Measurements from ENCODE around the gene DYRK3. TPM values are rescaled to one million over a fixed set of nuclear protein-coding genes. Genes with fewer than 3 reads are reported as not detected.

The DYRK3 gene
- total RNA-seq, 1 donor from 2014 or later: 26.6 TPM

DNA sequence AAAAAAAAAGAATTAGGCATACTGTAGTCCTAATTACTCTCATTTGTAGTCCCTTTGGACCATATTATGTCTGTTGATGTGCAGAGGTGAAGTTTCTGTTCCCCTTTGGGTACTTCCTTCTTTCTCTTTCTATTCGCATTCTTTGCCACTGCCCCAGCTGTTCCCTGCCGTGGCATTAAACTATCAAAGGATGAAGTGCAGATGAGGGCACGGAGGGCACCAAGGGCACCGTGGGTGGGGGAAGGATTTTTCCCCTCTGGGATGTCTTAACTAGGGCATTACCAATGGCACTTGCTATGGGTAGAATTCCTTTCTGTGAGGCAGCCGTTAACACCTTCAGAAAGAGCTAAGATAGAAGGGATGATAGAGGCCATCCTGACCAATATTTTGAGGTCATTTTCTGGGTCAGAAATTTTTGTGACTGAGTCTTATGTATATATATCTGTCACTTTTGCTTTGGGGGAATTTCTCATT lies 44.4 kb downstream of the DYRK3 start:
- no peaks in the 10 kb centered on the region for H3K36me3 ChIP-seq
- no peak overlapping the region for H3K27ac ChIP-seq (replicated peaks)
- H3K4me1 ChIP-seq: peaks cover 50% of the 10 kb centered on the region
- DNase-seq: no peak
- intact Hi-C loops (cut with micrococcal nuclease): no loop called here
- H3K9me3 ChIP-seq (replicated peaks): no peaks in the 10 kb centered on the region
- no peak overlapping the region for H3K4me3 ChIP-seq
- TF ChIP-seq, protein P1, sequence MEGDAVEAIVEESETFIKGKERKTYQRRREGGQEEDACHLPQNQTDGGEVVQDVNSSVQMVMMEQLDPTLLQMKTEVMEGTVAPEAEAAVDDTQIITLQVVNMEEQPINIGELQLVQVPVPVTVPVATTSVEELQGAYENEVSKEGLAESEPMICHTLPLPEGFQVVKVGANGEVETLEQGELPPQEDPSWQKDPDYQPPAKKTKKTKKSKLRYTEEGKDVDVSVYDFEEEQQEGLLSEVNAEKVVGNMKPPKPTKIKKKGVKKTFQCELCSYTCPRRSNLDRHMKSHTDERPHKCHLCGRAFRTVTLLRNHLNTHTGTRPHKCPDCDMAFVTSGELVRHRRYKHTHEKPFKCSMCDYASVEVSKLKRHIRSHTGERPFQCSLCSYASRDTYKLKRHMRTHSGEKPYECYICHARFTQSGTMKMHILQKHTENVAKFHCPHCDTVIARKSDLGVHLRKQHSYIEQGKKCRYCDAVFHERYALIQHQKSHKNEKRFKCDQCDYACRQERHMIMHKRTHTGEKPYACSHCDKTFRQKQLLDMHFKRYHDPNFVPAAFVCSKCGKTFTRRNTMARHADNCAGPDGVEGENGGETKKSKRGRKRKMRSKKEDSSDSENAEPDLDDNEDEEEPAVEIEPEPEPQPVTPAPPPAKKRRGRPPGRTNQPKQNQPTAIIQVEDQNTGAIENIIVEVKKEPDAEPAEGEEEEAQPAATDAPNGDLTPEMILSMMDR (IDR thresholded peaks at IDR 0.05; ENCODE audit: borderline replicate concordance): no peak
- no peaks in the 10 kb centered on the region for H3K27me3 ChIP-seq (ENCODE audit: low read depth)

DNA sequence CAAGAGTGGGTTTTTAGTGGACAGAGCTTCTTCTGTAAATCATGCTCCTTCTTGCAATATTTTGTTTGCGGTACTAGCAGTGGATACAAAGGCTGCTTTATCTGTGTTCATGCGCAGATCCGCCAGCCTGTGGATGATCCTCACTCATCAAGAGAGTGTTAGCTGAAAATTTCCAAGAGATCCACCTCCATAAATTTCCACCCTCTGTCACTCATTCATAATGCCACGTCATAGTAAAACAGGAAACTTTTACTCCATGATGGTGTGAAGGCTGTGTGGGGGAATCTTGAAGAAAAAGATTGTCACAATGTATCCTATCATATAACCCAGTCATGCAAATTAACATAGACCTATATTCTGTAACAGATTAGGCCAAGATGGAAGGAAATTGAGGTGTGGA lies 44.9 kb downstream of the DYRK3 start:
- Histone ChIP-seq H3K9me3 (replicated peaks) (no peaks in the 10 kb centered on the region), H3K27ac (replicated peaks) (no peak overlapping the region), H3K36me3 (no peaks in the 10 kb centered on the region), H3K27me3 (ENCODE audit: low read depth) (no peaks in the 10 kb centered on the region), H3K4me3 (no peak overlapping the region), H3K4me1 (peaks cover 45% of the 10 kb centered on the region)
- TF ChIP-seq, protein P1 (IDR thresholded peaks at IDR 0.05; ENCODE audit: borderline replicate concordance): no peak
- DNase-seq: no peak
- intact Hi-C loops (cut with micrococcal nuclease): no loop called here

DNA sequence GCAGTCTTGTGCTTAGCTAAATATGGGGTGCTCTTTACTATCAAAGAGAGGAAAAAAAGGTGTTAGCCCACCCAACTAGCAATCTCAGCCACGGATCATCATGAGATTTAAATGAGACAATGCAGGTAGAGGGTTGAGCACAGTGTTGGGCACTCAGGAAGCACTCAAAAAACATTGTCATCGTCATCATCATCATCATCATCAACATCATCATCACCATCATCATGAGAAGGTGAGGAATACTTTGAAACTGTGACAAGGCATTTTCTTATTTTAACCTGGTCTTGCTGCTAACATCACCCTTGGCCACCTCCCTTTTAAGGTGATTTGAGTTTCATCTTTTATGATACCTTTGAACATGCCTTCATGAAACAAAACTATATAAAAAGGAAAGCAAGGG lies 46.0 kb downstream of the DYRK3 start:
- H3K27me3 ChIP-seq (ENCODE audit: low read depth): no peaks in the 10 kb centered on the region
- H3K4me3 ChIP-seq: no peak overlapping the region
- no peaks in the 10 kb centered on the region for H3K36me3 ChIP-seq
- peaks cover 44% of the 10 kb centered on the region for H3K4me1 ChIP-seq
- H3K9me3 ChIP-seq (replicated peaks): no peaks in the 10 kb centered on the region
- TF ChIP-seq, protein P1 (IDR thresholded peaks at IDR 0.05; ENCODE audit: borderline replicate concordance): no peak
- intact Hi-C loops (cut with micrococcal nuclease): no loop called here
- no peak overlapping the region for H3K27ac ChIP-seq (replicated peaks)
- DNase-seq: no peak

DNA sequence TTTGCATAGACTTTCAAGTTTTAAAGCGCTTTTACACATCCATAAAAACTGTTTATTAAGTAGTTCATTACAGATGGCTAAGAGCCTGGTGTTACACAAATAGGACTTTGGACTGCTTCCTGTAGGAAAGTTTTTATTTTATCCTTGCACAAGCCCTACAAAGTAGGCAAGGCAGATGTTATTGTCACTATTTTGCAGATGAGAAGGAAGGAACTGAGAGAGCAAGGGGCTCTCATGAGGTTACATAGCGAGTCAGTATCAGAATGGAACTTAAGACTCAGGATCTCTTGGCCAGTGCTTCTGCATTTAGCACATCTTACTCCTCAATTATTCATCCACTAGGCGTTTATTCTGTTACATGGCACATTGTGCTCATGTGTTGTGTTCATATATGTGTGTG lies 46.8 kb downstream of the DYRK3 start:
- intact Hi-C loops (cut with micrococcal nuclease): no loop called here
- peaks cover 44% of the 10 kb centered on the region for H3K4me1 ChIP-seq

DNA sequence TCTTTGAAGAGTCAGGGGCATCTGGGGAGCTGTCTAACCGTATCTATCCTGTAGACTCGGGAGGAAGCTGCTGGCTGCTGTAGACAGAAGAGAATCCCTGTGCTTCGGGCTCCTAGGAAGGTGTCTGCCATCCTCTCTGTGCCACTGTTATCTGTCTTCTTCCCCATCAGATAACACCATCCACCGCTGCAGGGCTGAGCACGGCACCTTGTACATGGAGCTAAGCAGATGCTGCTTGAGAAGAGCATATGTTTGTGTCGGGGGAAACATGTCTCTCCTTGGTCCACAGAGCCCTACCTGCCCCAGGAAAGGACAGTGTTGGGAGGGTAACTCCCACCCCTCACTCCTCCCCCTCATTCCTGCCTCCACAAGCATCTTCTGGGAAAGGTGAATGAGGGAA lies 48.0 kb downstream of the DYRK3 start:
- Histone ChIP-seq H3K36me3 (no peaks in the 10 kb centered on the region), H3K4me1 (peaks cover 53% of the 10 kb centered on the region), H3K27me3 (ENCODE audit: low read depth) (no peaks in the 10 kb centered on the region), H3K4me3 (no peak overlapping the region), H3K27ac (replicated peaks) (no peak overlapping the region), H3K9me3 (replicated peaks) (no peaks in the 10 kb centered on the region)
- TF ChIP-seq, protein P1 (IDR thresholded peaks at IDR 0.05; ENCODE audit: borderline replicate concordance): no peak
- no peak for DNase-seq
- intact Hi-C loops (cut with micrococcal nuclease): no loop called here

More for the DNA sequence above, 46.8 kb downstream of the DYRK3 start:
- H3K36me3 ChIP-seq: no peaks in the 10 kb centered on the region
- no peak overlapping the region for H3K27ac ChIP-seq (replicated peaks)
- no peak overlapping the region for H3K4me3 ChIP-seq
- no peaks in the 10 kb centered on the region for H3K9me3 ChIP-seq (replicated peaks)
- no peak for DNase-seq
- TF ChIP-seq, protein P1 (IDR thresholded peaks at IDR 0.05; ENCODE audit: borderline replicate concordance): no peak
- H3K27me3 ChIP-seq (ENCODE audit: low read depth): no peaks in the 10 kb centered on the region
